C4-2B (cell line): ENCODE data around the gene HDC.

Experiments
- ZFX ChIP-seq: fragments of 450-650 bp; IDR thresholded peaks from 2 replicates; pipeline ENCODE4 v1.6.1; 2017
- TF ChIP-seq, protein P1 (sequence below): fragments of 450-650 bp; conservative IDR thresholded peaks from 2 replicates; pipeline ENCODE4 v1.5.1; 2017; ENCODE audit warnings: mild to moderate bottlenecking

DNA sequence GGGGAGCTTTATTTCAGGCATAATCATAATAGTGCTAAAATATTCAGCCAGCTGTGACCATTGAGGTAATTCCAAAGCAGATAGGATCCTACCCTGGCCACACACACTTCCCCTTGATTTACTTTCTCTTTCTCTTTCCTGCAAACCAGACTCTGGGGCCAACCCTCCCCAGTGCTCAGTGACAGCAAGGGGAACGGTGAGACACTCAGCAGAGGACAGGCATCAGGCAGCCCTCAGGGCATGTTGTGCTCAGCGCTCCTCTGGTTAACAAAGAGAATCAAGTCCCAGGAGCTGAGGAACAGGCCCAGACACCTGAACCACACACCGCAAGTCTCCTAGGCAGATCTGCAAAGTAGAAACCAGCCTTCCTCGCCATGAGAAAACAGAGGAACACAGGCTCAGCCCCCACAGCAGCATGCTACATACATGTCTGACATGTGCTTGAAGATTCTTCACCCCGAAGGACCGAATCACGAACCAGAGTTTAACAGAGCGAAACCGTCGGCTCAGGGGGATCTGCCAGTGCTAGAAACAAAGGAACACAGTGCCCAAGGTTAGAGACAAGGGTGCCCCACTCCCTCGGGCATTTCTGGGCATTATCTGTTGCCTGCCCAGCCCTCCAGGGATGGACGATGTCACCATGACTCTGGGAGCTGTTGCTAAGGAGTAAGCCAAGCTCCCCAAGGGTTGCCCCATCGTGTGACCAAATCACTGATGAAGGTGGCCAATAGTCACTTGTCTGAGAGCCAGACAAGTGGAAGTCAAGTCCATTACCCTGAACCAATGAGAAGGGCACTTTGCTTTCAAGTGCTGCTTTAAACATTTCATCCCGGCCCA, 17.5 kb downstream of the HDC start:
- TF ChIP-seq, protein P1, sequence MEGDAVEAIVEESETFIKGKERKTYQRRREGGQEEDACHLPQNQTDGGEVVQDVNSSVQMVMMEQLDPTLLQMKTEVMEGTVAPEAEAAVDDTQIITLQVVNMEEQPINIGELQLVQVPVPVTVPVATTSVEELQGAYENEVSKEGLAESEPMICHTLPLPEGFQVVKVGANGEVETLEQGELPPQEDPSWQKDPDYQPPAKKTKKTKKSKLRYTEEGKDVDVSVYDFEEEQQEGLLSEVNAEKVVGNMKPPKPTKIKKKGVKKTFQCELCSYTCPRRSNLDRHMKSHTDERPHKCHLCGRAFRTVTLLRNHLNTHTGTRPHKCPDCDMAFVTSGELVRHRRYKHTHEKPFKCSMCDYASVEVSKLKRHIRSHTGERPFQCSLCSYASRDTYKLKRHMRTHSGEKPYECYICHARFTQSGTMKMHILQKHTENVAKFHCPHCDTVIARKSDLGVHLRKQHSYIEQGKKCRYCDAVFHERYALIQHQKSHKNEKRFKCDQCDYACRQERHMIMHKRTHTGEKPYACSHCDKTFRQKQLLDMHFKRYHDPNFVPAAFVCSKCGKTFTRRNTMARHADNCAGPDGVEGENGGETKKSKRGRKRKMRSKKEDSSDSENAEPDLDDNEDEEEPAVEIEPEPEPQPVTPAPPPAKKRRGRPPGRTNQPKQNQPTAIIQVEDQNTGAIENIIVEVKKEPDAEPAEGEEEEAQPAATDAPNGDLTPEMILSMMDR, result no peak
- no peak for TF ChIP-seq ZFX
